CD14-positive monocyte (primary cell): ENCODE measurements around the gene GRID2. TPM values are rescaled to one million over a fixed set of nuclear protein-coding genes. Genes with fewer than 3 reads are reported as not detected.

Source experiments
- DNase-seq, 3 donors: peaks; one replicate each; pipeline ENCODE4 v3.0.0-alpha.2; 2011 to 2022
- H2AFZ ChIP-seq: 2 replicates; pipeline ENCODE4 v1.6.0; 2012; ENCODE audit warnings: mild to moderate bottlenecking, low read depth, low read length, inconsistent platforms; ENCODE audit not compliant: insufficient read depth, poor library complexity, severe bottlenecking
- H3K27ac ChIP-seq, 2 donors: 1 replicate in 1 of 2; 2 replicates in 1 of 2; pipeline ENCODE4 v1.5.1; 2012 to 2013; ENCODE audit warnings: low read length in 2 of 2, control low read depth in 1 of 2, inconsistent platforms in 1 of 2, low read depth in 1 of 2, mild to moderate bottlenecking in 1 of 2
- H3K27me3 ChIP-seq, 2 donors: one replicate each; pipeline versions ENCODE4 v1.6.0 to v1.6.1; 2011 to 2013; ENCODE audit warnings: low read length in 2 of 2; ENCODE audit not compliant: control insufficient read depth in 2 of 2, insufficient read depth in 2 of 2
- H3K36me3 ChIP-seq, 2 donors: replicated peaks in 1 of 2; 1 replicate in 1 of 2; 2 replicates in 1 of 2; pipeline versions ENCODE4 v1.5.1 to v1.6.1; 2012 to 2013; ENCODE audit warnings: low read length in 2 of 2, control low read depth in 1 of 2, inconsistent platforms in 1 of 2, mild to moderate bottlenecking in 1 of 2; ENCODE audit not compliant: insufficient read depth in 2 of 2, control insufficient read depth in 1 of 2
- H3K4me1 ChIP-seq, 2 donors: 1 replicate in 1 of 2; 2 replicates in 1 of 2; pipeline versions ENCODE4 v1.5.1 to v1.6.1; 2012 to 2013; ENCODE audit warnings: low read length in 2 of 2, control low read depth in 1 of 2, inconsistent platforms in 1 of 2, mild to moderate bottlenecking in 1 of 2, moderate library complexity in 1 of 2; ENCODE audit not compliant: insufficient read depth in 2 of 2, control insufficient read depth in 1 of 2
- H3K4me2 ChIP-seq: replicated peaks from 2 replicates; pipeline ENCODE3; 2012; ENCODE audit warnings: low read length, moderate library complexity, mild to moderate bottlenecking; ENCODE audit not compliant: poor library complexity, severe bottlenecking; ENCODE audit errors: extremely low read depth
- H3K4me3 ChIP-seq, 3 experiments: fragments of 200-600 bp in 1 of 3; sonication (generic) in 1 of 3; replicated peaks in 1 of 3; 1 replicate in 2 of 3; 2 replicates in 1 of 3; pipeline ENCODE4 v1.5.1; 2011 to 2013; ENCODE audit warnings: low read length in 3 of 3, mild to moderate bottlenecking in 3 of 3, control low read depth in 2 of 3, low read depth in 2 of 3, inconsistent platforms in 1 of 3, moderate library complexity in 1 of 3
- H3K79me2 ChIP-seq: 2 replicates; pipeline ENCODE4 v1.6.0; 2012; ENCODE audit warnings: mild to moderate bottlenecking, control low read depth, inconsistent platforms, low read length, moderate library complexity; ENCODE audit not compliant: insufficient read depth
- H3K9ac ChIP-seq: 2 replicates; pipeline ENCODE4 v1.6.0; 2017; ENCODE audit warnings: low read length, mild to moderate bottlenecking; ENCODE audit not compliant: insufficient read depth, poor library complexity, severe bottlenecking
- H3K9me3 ChIP-seq, 2 donors: replicated peaks in 1 of 2; 1 replicate in 1 of 2; 2 replicates in 1 of 2; pipeline versions ENCODE4 v1.5.1 to v1.6.1; 2012 to 2013; ENCODE audit warnings: low read length in 2 of 2, control low read depth in 1 of 2; ENCODE audit not compliant: control insufficient read depth in 1 of 2, insufficient read depth in 1 of 2
- H4K20me1 ChIP-seq: 2 replicates; pipeline ENCODE4 v1.6.0; 2012; ENCODE audit warnings: mild to moderate bottlenecking, low read length, control low read depth, moderate library complexity; ENCODE audit not compliant: insufficient read depth
- H3K27ac Mint-ChIP-seq, 7 donors: one replicate each; pipeline ENCODE4 v1.8.0; 2020; ENCODE audit warnings: mild to moderate bottlenecking in 7 of 7, mixed read lengths in 7 of 7, moderate library complexity in 6 of 7, inconsistent platforms in 2 of 7
- H3K27me3 Mint-ChIP-seq, 3 donors: one replicate each; pipeline ENCODE4 v1.8.0; 2021 to 2022; ENCODE audit warnings: low read depth in 3 of 3, mild to moderate bottlenecking in 3 of 3, mixed read lengths in 3 of 3, moderate library complexity in 3 of 3, inconsistent platforms in 1 of 3
- H3K36me3 Mint-ChIP-seq, 2 donors: one replicate each; pipeline ENCODE4 v1.8.0; 2020; ENCODE audit warnings: mixed read lengths in 2 of 2, inconsistent platforms in 1 of 2, mild to moderate bottlenecking in 1 of 2
- H3K4me1 Mint-ChIP-seq: one replicate; pipeline ENCODE4 v1.8.0; 2020; ENCODE audit warnings: mild to moderate bottlenecking, mixed read lengths
- H3K4me3 Mint-ChIP-seq, 2 donors: one replicate each; pipeline ENCODE4 v1.8.0; 2020; ENCODE audit warnings: mild to moderate bottlenecking in 2 of 2, mixed read lengths in 2 of 2, moderate library complexity in 1 of 2
- H3K9me3 Mint-ChIP-seq, 7 donors: one replicate each; pipeline ENCODE4 v1.8.0; 2020 to 2022; ENCODE audit warnings: mixed read lengths in 7 of 7, mild to moderate bottlenecking in 6 of 7, moderate library complexity in 6 of 7, inconsistent platforms in 2 of 7
- WGBS: methylation state at CpG from one replicate; pipeline ENCODE4 v1.1.5; 2013; ENCODE audit warnings: missing lambda C conversion rate; ENCODE audit not compliant: insufficient coverage; 5-methylcytosine and 5-hydroxymethylcytosine counted together
- intact Hi-C, 2 donors: fragments of 100-400 bp; cut with micrococcal nuclease; formaldehyde crosslinking; loops; one replicate each; pipeline versions ENCODE4 v1.15.0 to v1.15.1; 2023
- polyA plus RNA-seq, 3 donors: library from polyadenylated mRNA; depleted of rRNA in 1 of 3; unstranded in 2 of 3; stranded (reverse) in 1 of 3; fragments of 300-500 nt in 2 of 3; fragments of >200 nt in 1 of 3; fragmentation: Illumina TruSeq in 2 of 3; gene quantifications; 1 replicate in 2 of 3; 2 replicates in 1 of 3; pipeline ENCODE4 v1.2.3, GENCODE V29; 2012 to 2021
- TF ChIP-seq, protein P1 (sequence below): fragments of 200-600 bp; IDR thresholded peaks from one replicate; pipeline ENCODE4 v1.8.0; 2022; ENCODE audit warnings: antibody characterized with exemption, mild to moderate bottlenecking

GRID2 gene
- polyA plus RNA-seq, 3 donors: not detected

DNA sequence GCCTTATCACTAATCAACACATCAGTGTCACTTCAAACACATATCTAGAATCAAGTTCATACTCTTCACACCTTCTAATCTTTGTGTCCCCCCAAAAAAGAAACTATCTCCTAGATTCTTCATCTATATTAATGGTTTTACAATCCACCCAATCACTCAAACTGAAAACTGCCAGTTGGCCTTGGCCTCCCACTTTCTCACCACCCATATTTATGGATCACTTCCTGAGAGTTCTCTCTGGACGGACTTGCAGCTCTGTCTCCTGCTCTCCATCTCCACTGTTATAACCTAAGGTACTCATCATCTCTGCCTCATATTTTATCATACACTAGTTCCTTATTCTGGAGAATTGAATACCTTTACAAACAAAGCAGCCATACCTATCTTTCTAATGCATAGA is 1418.7 kb downstream of the GRID2 start:
- intact Hi-C loops: no loop called here
- H3K36me3 ChIP-seq: no peaks in the 10 kb centered on the region
- Mint-ChIP-seq H3K9me3 (peaks cover 0 to 6% (median 2%) of the 10 kb centered on the region in 7 donors), H3K4me3 (no peak overlapping the region), H3K36me3 (no peaks in the 10 kb centered on the region), H3K27me3 (peaks cover 0 to 2% (median 0%) of the 10 kb centered on the region in 3 donors), H3K4me1 (no peaks in the 10 kb centered on the region), H3K27ac (no peak overlapping the region)
- TF ChIP-seq, protein P1, sequence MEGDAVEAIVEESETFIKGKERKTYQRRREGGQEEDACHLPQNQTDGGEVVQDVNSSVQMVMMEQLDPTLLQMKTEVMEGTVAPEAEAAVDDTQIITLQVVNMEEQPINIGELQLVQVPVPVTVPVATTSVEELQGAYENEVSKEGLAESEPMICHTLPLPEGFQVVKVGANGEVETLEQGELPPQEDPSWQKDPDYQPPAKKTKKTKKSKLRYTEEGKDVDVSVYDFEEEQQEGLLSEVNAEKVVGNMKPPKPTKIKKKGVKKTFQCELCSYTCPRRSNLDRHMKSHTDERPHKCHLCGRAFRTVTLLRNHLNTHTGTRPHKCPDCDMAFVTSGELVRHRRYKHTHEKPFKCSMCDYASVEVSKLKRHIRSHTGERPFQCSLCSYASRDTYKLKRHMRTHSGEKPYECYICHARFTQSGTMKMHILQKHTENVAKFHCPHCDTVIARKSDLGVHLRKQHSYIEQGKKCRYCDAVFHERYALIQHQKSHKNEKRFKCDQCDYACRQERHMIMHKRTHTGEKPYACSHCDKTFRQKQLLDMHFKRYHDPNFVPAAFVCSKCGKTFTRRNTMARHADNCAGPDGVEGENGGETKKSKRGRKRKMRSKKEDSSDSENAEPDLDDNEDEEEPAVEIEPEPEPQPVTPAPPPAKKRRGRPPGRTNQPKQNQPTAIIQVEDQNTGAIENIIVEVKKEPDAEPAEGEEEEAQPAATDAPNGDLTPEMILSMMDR: no peak
- no peaks in the 10 kb centered on the region for H4K20me1 ChIP-seq
- no peak overlapping the region for H3K9ac ChIP-seq
- H2AFZ ChIP-seq: no peak overlapping the region
- WGBS: 60% methylated on average over 1 of the region's 1 CpG
- no peaks in the 10 kb centered on the region for H3K27me3 ChIP-seq
- no peak overlapping the region for H3K27ac ChIP-seq
- no peaks in the 10 kb centered on the region for H3K79me2 ChIP-seq
- no peak overlapping the region for H3K4me2 ChIP-seq
- no peak overlapping the region for H3K4me3 ChIP-seq
- no peak for DNase-seq
- no peaks in the 10 kb centered on the region for H3K4me1 ChIP-seq
- H3K9me3 ChIP-seq: no peaks in the 10 kb centered on the region

DNA sequence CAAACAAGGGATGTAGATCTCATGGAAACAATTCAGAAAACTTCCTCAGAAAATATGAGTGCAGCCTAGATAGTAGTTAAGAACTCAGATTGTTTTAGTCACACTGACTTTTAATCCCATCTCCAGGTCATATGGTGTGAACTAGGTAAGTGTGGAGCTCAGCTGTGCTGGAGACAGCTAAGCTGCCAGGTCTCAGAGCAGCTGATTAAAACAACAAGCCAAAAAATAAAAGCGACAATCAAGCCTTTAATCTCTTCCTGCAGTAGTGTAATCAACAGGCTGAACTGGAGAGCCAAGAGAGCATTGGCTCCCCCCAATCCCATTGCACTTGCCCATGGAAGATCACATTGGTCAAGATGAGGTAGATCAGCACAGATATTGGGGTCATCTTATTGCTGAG is 1426.5 kb downstream of the GRID2 start:
- Histone ChIP-seq H3K4me2 (no peak overlapping the region), H3K4me3 (no peak overlapping the region), H3K79me2 (no peaks in the 10 kb centered on the region), H4K20me1 (no peaks in the 10 kb centered on the region), H3K4me1 (no peaks in the 10 kb centered on the region), H3K27me3 (no peaks in the 10 kb centered on the region), H3K27ac (no peak overlapping the region), H3K9me3 (peaks cover 0 to 3% of the 10 kb centered on the region in 2 donors), H2AFZ (no peak overlapping the region), H3K36me3 (no peaks in the 10 kb centered on the region), H3K9ac (no peak overlapping the region)
- peaks cover 5 to 10% (median 7%) of the 10 kb centered on the region in 7 donors for H3K9me3 Mint-ChIP-seq
- no peak overlapping the region for H3K27ac Mint-ChIP-seq
- peaks cover 0 to 4% (median 0%) of the 10 kb centered on the region in 3 donors for H3K27me3 Mint-ChIP-seq
- intact Hi-C loops: no loop called here
- H3K36me3 Mint-ChIP-seq: no peaks in the 10 kb centered on the region
- TF ChIP-seq, protein P1: no peak
- H3K4me1 Mint-ChIP-seq: no peaks in the 10 kb centered on the region
- DNase-seq: no peak
- WGBS: no CpG with 5 or more reads among the region's 1 CpG
- H3K4me3 Mint-ChIP-seq: no peak overlapping the region
